NCI-H1930 (cell line): Measurements from ENCODE around the gene HBD.
A peak's percentile ranks its signal among the peaks of the same experiment; 100 is the strongest.
"Not testable (repeated sequence)": the region's sequence is repeated elsewhere in the genome, so short reads cannot be mapped to it uniquely, and the experiment has no call there.

Experiments used
- DNase-seq, 2 experiments: peaks; one replicate each; lab custom pipeline; 2025; lab: John Stamatoyannopoulos, UW

HBD gene

GRCh38 chr11:5234381-5234834 is at the start of gene HBD:
Gene HBD, minus strand, starts transcription at chr11:5234483. Its CDS starts 50 bp downstream, at chr11:5234433.
- no peak for DNase-seq

DNA sequence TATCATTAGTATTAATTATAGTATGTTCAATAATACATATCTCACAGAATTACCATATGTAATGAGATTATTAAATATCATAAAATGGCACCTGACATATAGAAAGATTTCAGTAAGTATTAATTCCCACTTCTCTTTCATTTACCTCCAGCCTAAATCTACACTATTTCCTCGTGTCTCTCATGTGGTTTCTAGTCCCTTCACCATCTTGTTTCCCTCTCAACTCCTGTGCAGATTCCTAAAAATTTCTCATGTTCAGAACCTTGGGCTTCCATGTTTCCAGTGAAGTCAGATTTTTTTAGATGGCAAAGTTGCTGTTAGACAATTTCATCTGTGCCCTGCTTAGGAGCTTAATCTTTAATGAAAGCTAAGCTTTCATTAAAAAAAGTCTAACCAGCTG is 49.6 kb upstream of the HBD start:
- no peak for DNase-seq

DNA sequence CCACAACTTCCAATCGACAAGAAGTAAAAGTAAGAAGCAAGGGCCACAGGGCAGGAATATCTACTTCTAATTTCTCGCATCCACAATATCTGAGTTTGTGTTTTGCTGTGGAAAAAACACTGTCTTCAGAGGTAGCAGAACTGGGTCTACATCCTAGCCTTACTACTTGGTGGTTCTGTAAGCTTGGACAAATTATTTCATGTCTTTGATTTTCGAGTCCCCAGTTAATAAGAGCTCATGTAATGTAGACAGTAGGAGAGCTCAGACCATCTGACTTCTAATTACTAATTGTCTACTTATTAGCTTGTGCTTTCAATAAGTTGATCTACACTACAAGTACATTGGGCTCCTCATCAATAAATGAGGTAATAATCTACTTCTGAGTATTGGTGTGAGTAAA is 48.8 kb upstream of the HBD start:
- no peak for DNase-seq

DNA sequence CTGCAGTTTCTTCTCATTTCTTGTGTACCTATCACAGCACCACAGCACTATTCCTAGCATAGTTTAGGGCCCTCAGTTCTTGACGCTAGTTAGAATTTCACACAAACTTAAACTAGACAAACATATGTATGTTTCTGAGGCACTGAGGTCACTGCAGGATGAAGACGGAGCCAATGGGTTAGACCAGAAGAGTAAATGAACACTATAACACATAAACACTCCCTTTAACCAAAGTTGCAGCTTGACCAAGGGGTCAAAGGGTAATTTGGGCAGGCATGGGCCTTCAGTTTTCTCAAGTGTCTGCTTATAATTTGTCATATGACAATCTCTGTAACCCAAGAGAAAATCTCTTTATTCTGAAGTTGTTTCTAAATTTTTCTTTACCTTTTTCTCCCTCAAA is 48.3 kb upstream of the HBD start:
- DNase-seq: no peak

- DNase-seq: no peak
These were observed 47.3 kb upstream of the HBD start for GRCh38 chr11:5281596-5281995.

DNA sequence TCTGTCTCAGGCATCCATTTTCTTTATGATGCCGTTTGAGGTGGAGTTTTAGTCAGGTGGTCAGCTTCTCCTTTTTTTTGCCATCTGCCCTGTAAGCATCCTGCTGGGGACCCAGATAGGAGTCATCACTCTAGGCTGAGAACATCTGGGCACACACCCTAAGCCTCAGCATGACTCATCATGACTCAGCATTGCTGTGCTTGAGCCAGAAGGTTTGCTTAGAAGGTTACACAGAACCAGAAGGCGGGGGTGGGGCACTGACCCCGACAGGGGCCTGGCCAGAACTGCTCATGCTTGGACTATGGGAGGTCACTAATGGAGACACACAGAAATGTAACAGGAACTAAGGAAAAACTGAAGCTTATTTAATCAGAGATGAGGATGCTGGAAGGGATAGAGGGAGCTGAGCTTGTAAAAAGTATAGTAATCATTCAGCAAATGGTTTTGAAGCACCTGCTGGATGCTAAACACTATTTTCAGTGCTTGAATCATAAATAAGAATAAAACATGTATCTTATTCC is 46.4 kb upstream of the HBD start:
- peak in 1 of 2 experiments; percentile 34 for DNase-seq

GRCh38 chr11:5279471-5280090 is 45.3 kb upstream of the HBD start:
- DNase-seq: no peak

- no peak for DNase-seq
These were observed 43.6 kb upstream of the HBD start for GRCh38 chr11:5277807-5278382.

GRCh38 chr11:5276697-5277096 is 42.4 kb upstream of the HBD start:
- DNase-seq: no peak

GRCh38 chr11:5275369-5276110 is 41.3 kb upstream of the HBD start:
- no peak for DNase-seq

- DNase-seq: no peak
These were observed 40.1 kb upstream of the HBD start for GRCh38 chr11:5274395-5274794.

- DNase-seq: no peak
These were observed 38.2 kb upstream of the HBD start for GRCh38 chr11:5272395-5273017.

- DNase-seq: no peak
These were observed 35.4 kb upstream of the HBD start, which contains the start of gene HBE1 for GRCh38 chr11:5269715-5270147. Gene HBE1, minus strand, starts transcription at chr11:5269945. Its CDS starts 55 bp downstream, at chr11:5269890.

DNA sequence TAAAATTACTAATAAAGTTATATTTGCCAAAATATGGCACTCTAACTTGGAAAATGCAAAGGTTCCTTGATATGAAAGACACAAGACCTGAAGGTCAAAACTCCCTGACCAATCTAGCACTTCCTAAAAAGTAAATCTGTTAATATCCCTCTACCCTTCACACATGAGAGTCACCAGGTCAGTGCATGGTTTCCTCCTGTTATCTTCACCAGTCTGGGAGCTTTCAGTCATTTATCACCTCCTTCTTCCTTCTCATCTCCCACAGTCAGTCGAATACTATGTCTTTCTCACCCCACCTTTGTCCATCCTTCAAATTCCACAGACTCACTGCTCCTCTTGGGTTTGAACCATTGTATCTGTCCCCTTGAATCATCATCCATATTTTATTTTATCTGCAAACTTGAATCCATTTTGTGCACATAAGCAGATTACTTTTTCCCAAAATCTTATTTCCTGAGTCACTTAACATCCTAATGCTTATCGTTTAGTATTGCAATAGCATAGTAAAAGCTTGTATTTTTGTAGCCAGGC is 32.8 kb upstream of the HBD start:
- DNase-seq: no peak

GRCh38 chr11:5266609-5267008 is 32.3 kb upstream of the HBD start:
- DNase-seq: no peak

GRCh38 chr11:5265832-5266231 is 31.5 kb upstream of the HBD start:
- no peak for DNase-seq

DNA sequence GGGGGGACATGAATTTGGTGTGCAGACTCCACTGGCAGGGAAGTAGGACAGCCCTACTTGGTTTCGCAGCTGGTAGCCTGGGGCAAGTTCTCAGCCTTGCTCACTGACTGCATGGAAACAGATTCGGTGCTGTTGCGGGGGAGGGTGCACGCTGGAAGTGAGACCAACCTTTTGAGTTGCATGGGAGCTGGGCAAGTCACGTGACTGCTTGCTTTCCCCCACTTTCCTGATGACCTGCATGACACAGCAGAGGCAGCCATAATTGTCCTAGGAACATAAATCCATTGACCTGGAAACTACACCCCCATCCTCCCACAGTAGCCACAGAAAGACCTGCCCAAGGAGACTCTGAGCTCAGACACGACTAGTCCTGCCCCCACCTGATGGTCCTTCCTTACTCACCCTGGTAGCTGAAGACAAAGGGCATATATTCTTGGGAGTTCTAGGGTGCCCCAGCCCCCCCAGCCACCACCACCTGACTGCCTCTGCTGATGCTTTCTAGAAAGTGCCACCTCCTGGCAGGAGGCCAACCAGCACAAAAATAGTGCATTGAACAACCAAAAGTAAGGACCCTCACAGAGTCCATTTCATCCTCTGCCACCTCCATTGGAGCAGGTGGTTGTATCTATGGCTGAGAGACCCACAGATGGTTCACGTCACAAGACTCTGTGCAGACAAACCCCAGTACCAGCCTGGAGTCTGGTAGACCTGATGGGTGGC is 24.4 kb upstream of the HBD start:
- DNase-seq: no peak

DNA sequence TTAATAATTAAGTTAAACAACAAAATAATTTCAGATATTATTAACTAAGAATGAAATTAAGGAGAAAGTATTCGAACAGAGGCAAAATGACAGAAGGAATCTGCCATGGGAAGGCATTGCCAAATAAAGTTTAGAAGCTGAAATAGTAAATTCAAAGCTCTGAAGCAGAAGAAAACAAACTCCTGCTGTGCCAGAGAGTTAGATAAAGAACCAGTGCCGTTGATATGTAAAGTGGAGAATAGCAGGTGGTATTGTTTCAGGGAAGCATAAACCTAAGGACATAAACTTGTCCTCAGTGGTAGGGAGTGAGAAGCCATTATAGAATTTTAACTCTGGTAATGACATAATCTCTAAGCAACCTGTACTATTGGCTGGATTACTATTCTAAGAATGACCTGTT is 23.0 kb upstream of the HBD start:
- DNase-seq: no peak

GRCh38 chr11:5254646-5255413 is 20.5 kb upstream of the HBD start, which contains the start of gene HBG2:
Gene HBG2, minus strand, starts transcription at chr11:5254781. Its CDS starts 53 bp downstream, at chr11:5254728.
- DNase-seq: not testable (repeated sequence)

GRCh38 chr11:5254023-5254422 is 19.7 kb upstream of the HBD start:
- not testable (repeated sequence) for DNase-seq

GRCh38 chr11:5253440-5253839 is 19.2 kb upstream of the HBD start:
- DNase-seq: not testable (repeated sequence)
